Fibroblast of skin of left quadriceps (primary cell): ENCODE data around the gene CACNA1S.

Source experiments
- DNase-seq, 2 experiments: peaks; one replicate each; pipeline ENCODE4 v3.0.0-alpha.2; 2013; ENCODE audit warnings: low read depth in 2 of 2

The CACNA1S gene

DNA sequence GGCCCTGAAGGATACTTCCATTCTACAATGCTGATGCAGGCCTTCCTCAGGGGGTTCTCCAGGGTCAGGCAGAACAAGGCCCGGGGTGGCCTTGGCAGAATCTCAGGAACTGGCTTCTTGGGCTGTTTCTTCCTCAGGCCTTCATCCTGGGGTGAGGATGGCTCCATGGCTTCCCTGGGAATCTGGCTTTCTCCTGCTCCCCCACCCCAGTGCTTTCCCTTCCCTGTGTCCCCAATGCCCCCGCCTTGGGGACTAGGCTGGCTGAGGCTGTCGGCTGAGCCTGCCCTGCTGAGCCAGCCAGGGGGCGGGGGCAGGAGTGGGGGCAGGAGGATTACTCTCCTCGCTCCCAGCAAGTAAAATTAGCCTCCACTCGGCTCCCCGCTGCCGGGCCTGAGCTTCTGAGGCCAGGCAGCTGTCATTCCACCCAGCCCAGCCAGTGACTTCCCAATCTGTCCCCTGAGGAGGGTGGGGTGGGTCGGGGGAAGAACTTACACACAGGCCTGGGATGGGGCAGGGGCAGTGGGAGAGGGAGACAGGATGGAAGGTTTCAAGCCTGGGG lies at the start of gene CACNA1S:
CACNA1S (minus strand) TSS at position 254 of the 559 bp plus-strand sequence; CDS start at position 167, 87 bp downstream.
- no peak for DNase-seq

DNA sequence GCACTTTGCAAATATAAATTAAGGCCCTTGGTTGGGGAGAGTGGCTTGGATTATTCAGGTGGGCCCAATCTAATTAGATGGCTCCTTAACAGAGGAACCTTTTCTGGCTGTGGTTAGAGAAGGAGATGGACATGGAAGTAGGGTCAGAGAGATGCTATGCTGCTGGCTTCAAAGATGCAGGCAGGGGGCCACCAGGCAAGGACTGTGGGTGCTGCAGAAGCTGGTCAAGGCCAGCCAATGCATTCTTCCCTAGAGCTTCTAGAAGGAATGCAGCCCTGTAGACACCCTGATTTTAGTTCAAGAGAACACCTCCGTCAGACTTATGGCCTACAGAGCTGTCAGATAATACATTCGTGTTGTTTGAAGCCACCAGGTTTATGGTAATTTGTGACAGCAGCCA lies 45.7 kb upstream of the CACNA1S start:
- no peak for DNase-seq

DNA sequence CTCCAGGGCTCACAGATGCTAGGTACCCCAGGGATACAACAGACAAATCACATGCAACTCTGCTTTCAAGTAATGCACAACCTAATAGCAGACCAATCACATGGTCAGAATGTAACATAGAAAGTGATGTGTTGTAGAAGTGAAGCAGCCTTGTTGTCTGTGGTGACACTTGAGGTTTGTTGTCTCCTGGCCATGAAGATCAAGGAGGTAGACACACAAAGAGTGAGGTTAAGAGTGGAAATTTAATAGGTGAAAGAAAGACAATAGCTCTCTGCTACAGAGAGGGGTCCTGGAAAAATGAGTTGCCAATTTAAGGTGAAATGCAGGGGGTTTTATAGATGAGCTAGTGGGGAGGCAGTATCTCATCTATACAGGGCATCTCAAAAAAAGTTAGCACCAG lies 44.6 kb upstream of the CACNA1S start:
- no peak for DNase-seq

DNA sequence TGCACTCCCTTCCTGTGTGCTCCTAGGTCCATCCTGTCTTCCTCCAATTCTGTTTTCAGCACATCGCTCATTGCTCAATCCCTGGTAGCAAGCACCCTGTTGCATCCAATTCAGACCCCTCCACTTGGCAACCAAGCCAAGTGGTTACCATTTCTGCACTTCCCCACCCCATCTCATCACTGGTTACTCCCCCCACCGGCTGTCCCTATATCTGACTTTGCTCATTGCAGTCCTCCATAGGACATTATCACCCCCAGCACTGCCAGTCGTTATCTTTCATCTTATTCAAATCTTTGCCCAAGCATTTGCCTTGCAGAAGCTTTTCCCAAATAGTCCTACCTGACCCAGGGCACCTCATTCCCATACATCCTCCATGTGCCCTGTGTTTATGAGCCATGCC lies 44.1 kb upstream of the CACNA1S start:
- DNase-seq, result no peak

DNA sequence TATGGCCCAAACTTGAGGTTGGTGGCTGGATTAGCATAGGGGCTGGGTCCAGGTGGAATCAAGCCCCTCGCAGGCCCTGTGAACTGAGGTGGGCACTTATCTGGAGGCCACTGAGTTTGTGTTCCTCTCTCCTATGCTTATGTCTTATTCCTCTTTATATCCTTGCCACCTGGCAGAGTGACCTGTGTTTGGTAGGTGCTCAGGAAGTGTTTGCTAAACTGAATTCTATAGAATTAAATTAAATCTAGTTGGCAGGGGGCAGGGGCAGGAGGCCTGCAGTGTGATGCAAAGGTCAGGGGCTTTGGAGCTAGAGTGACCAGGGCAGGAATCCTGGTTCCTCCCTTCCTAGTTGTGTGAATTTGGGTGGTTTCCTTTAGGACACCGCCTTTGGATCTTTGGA lies 43.1 kb upstream of the CACNA1S start:
- DNase-seq, result no peak

DNA sequence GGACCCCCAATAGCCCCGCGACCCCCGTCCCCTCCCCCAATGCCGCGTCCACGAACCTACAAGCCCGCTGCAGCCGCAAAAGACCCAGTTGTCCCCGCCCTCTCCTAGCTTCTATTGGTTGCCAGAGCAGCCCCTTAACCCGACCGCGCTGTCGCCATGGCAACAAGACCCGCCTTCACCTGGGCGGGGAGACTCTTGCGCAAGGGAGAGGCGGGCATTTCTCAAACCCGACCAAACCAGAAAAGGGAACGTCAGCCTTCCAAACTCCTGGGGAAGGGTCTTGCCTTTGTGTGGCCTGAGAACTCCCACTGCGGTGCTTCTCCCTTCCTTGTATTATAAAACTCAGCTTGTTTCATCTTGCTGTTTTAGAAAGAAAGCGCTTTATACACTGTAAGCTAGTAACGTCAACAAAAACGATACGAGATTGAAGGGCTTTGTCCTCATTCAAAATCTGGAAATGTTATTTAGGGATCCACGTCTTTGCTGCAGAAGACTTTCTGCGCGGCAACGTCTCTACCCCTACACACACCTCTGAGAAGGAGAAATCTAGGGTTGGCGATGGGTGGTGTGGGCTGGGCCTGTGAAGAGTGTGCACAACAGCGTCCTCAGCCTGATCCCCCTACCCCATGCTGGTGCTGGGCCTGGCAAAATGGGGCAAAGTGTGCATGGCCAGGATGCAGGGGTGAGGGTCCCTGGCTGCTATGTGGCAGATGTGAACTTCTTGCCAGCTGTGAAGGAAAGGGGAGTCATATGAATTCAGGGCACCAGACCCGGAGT lies 42.4 kb upstream of the CACNA1S start, which contains the start of gene TMEM9:
TMEM9 (minus strand) TSS at position 86 of the 777 bp plus-strand sequence. CDS start 551 bp downstream, outside the sequence.
- peak; percentile 90 to 91 for DNase-seq

DNA sequence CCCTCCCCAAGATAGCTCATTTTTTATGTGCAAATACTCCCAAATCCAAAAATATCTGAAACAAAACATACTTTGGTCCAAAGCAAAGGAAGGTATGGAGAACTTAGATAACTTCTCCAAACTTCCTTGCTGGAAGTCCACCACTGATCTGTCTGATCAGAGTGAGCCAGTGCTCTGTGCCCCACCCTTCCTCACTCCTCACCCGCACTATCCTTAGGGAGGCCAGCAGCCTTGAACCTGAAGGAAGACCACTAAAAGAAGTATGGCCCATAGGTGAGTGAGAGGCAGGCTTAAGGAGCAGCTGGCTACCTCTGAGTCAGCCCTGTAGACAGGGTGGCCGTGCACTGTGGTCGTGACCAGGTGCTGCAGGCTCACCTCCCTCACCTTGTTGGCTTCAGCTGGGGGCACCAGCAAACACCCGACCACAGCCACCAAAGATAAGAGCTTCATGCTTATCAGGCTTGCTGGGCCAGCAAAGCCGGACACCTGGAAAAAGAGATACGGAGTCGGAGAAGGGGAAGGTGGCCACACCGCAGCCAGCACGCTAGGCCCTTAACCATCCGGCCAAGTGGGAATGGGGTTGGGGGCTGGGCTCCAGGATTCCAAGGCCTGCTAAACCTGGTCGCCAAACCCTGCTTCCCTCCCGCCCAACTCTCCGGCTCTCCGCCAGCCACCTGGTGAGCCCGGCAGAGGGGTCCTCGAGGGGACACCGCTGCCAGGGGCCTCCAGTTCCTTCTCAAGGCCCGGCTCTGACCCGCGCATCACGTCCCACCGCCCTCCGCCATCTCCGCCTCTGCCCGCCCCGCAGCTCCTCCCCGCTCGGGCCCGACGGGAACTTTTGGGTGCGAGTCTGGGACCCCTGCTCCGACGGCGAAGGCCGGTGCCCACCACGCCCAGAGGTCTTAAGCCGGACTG lies 41.5 kb upstream of the CACNA1S start:
- no peak for DNase-seq

DNA sequence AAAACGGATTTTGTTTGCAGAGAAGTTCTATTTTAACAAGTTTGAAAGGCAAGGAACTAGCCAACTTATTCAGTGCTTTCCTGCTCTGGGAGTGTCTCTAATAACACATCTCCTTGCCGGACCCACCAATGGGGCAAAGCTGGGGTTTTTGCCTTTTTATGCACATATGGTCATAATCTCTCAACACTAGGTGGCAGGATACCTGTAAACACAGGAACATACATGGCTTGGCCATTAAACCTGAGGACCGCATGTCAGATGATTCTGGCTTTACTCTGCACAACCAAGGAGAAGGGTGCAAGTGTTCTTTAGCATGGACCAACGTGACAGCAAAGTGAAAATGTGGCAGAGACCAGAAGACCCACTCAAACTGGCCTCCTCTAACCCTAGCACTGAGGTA lies 37.2 kb upstream of the CACNA1S start:
- no peak for DNase-seq

DNA sequence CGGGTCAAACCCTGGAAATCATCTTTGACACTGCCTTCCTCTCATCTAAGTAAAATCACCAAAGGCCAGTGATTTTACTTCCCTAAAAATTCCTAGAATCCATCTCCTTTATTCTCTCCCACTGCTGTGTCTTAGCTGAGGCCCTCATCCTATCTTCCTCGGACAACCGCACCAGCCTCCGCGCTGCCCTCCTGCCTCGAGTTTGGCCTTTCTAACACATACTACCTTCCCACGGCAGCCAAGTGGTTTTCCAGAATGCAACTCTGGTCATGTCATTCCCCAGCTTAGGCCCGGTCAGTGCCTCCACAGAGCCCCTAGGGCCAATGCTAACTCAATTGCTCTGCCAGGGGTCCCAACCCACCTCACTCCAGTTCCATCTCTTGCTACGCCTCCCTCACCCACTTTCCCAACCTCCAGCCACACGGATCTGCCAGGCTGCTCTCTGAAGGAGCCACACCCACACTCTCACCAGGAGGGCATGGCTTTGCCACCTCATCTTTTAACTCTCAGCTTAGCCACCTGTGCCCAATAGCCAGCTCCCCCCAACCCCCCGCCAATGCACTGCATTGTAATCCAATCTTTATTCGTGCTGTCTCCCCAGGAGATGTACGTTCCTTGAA lies 35.3 kb upstream of the CACNA1S start:
- DNase-seq, result no peak

DNA sequence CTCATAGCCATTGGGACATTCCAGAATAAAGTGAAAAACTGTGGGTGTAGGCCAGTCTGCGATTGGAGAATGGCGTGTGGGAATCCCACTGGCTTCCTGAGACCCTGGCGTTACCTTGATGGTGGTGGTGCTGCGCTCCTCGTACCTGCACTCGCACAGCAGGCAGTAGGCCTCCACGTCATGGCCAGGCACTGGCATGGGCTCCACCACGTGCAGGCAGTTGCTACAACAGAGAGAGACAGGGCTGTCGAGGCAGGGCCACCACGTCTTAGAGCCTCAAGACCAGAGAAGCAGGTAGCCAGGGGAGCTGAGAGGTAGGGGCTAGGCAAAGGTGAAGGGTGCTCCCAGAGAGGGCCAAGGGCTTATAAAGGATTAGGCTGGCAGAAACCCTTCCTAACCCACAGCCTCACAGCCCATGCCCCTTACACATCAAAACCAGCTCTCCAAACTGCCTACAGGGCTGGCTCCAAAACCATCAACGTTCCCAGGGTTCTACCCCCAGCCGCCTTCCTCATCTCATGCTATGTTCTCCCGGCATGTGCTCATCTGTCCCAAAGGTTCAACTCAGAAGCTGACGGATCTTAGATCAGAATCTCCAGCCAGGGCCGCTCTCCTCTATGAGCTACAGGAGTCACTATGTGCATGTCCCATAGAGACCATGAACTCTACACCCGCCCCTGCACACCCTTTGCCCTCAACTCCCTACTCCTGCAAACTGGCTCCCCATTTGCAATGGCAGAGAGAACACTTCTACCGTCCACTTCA lies 34.6 kb upstream of the CACNA1S start:
- no peak for DNase-seq

DNA sequence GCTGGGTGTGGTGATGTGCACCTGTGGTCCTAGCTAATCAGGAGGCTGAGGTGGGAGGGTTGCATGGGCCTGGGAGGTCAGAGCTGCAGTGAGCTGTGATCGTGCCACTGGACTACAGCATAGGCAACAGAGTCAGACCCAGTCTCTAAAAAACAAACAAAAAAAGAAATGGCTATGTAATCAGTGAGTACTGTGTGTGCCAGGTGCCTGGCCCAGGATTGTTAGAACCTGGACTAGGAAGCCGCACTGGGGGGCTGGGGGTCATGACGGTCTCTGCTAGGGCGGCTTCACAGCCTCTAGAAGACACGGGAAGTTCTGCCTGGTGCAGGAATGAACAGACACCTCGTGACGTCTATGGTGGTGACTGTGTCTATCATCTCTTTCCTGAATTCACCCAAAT lies 33.6 kb upstream of the CACNA1S start:
- no peak for DNase-seq

DNA sequence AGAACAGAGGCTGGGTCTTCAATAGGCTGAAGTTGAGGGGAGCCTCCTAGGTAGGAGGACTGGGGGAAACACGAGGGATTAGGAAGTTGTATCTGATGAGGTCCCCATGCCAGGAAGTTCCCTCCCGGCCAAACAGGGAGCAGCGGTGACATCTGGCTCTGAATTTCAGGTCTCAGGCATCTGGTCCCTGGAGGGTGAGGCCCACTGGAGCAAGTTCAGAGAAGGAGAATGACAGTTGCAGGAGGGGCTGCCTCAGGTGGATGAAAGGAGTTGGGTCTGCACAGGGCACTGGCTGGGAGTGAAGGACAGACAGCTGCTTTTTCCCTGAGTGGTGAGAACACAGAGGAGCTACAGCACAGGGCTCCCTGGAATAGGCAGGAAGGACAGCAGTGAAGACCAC lies 32.9 kb upstream of the CACNA1S start:
- DNase-seq, result no peak

DNA sequence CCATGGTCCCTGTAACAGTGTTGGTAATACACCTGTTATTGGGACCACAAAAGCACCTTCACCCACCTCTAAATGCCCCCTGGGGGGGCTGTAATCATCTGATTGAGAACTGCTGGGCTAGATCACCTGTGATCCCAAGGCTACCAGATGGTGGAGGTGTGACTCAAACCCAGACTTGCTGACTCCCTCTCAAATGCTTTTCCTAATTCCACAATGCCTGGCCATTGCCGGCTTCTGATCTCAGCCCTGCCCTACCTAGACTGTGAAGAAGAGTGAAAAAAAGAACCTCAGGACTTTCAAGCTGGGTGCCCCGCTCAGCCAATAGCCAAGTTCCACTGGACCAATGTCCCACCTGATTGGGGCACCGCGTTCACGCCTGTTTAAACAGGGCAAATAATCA lies 32.5 kb upstream of the CACNA1S start:
- DNase-seq, result no peak

DNA sequence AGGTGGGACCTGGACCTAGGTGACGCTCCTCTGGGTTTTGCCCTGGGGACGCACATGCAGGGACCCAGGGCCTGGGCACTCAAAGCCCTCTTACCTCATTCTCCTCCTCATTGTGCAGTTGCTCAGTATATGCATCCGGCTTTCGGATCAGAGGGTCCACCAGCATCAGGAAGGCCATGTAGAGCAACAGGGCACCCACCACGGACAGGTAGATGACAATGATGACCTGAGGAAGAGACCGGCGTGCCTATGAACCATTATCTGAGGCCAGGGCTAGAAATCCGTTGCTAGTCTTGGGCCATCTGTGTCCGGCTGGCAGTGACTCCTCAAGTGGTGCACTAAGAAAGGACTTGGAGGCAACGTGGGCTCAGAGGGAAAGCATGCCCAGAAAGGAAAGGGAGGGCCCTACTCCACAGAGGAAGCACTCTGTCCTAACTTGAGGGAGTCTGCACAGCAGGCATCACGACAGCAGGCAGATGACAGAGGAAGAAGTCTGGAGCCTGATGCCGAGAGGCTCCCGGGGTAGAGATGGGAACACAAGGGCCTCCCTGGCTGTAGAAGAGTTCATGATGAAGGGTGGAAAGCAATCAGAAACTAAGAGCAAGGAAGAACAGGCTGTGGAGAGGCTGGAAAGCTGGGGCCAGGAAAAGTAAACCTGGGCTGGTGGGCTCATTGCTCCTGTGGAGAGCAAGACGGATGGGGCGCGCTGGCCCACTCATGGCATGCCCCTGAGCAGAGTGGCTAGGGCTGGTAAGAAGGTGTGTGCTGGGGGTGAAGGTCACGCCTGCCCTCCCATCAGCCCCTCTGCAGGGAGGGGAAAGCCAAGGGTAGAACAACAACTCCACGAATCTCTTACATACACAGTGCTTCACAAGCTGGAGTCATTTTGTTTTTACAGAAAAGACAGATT lies 31.8 kb upstream of the CACNA1S start:
- no peak for DNase-seq

DNA sequence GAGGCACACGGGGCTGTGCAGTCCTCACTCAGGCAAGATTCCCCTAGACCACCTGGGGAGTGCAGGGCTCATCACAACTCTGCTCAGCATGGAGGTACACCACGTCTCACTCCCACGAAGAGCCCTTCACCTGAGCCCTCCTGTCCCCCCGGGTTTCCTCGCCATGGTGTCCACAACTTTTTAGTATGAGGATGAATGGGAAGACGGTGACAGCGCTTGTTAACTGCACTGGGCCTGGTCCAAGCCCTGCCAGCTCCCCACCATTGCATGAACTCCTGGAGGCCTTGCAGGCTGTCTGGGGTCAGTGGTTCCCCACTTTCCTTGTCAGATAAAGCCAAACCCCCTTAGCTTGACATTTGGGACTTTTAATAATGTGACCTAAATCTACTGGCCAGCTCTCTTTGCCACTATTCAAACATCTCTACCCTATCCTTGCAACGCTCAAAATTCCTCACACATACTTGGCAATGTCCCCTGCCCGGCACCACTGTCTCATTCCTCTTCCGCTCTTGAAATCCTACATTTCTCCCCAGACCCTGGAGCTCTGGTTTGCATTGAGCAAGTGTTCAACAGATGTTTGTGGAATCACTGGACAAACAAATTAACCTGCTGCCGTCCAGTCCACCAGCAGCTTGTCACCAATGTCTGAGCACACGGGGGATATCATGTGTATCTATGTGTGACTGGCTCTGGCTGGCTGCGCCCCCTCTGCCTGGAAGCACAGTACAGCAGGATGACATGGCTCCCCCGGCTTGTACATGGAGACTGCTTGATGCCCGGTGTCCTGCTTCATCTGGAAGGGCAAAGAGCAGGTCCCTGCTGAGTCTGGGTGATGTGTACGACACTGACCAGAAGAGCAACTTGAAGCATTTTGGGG lies 30.9 kb upstream of the CACNA1S start:
- no peak for DNase-seq

DNA sequence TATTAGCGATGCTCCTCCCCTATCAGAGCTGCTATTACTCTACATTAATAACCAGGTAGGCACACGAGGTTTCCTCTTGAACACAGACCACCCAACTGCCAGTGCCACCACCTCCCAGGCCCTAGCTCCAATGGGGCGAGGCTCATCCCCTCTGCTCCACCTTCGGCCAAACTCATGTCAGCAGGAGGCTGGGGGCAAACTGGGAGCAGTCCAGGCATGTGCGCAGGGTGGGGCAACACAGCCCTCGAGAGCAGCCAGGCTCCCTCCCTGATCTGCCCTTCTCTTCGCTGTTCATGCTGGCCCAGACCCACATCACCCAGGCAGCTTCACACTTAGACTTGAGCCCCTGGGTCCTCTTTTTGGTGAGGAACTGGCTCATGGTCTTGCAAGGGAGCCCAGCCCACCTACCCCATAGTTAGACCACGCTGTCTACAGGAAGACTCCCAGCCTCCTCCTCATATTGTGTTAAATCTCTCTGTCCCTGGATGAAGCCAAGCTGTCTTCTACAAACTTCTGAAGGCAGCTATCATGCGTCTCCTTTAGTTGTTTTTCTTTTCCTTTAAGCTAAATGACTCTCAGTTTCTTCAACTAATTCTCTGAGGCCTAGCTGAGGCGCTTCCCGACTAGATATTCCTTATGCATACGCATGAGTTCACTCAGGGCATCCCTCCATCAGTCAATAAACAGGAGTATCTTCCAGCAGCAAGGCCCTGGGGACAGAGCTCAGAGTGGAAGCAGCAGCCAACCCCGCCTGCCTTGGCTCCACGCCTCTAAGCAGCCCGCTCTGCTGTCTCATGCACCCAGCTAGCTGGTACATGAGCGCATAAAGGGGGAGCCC lies 30.0 kb upstream of the CACNA1S start:
- DNase-seq, result no peak

DNA sequence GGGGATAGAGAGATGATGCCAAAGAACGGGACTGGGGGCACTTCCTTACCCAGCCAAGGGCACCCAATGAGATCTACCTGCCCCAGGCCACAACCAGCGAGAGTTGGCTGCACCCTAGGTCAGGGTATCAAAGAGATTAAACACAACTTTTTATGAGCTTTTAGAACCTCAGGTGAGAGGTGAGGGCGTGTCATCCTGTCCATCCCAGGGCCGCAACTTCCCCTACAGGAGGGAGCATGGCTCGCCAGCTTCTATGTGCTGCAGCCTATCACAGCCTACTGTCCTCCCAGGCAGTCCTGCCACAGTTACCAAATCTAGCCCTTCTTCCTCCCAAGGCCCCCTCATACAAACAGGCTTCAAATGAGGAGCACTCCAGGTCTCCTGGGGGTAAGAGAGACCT lies 29.2 kb upstream of the CACNA1S start:
- DNase-seq, result no peak

DNA sequence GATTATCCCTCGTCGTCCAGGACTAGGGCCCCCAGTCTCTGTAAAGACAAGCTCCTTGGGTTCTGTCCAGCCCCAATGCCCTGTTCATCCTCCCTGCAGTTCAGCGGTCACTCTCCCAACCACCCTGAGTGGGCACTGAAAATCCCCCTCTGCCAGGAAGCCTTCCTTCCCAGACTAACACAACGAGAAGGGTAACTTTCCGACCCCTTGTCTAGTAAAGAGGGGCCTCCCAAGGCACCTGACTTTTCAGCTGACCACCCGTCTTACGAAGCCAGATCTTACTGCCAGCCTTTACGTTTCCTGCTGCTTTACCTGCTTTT lies 28.7 kb upstream of the CACNA1S start:
- DNase-seq, result no peak
